Activated T-helper 9 cell treated with anti-CD3 and anti-CD28 coated beads, Interleukin-2, amount 50 U/mL, for 16 hours (primary cell): Measurements from ENCODE around the gene CELF1.

Source experiments
- DNase-seq: peaks from one replicate; pipeline ENCODE4 v3.0.0-alpha.2; 2020; ENCODE audit warnings: low read depth

Gene CELF1

GRCh38 chr11:47509077-47509536 lies 43.8 kb downstream of the CELF1 start:
- no peak for DNase-seq

- no peak for DNase-seq
Observed at GRCh38 chr11:47508240-47508957, 44.5 kb downstream of the CELF1 start.

GRCh38 chr11:47507563-47508239 lies 45.2 kb downstream of the CELF1 start:
- no peak for DNase-seq

GRCh38 chr11:47506795-47507562 lies 46.0 kb downstream of the CELF1 start:
- DNase-seq, result no peak

GRCh38 chr11:47506373-47506772 lies 46.6 kb downstream of the CELF1 start:
- DNase-seq, result no peak

GRCh38 chr11:47504910-47505309 lies 48.0 kb downstream of the CELF1 start:
- DNase-seq, result no peak

- no peak for DNase-seq
Observed at GRCh38 chr11:47503227-47503626, 49.7 kb downstream of the CELF1 start.

GRCh38 chr11:47502767-47503166 lies 50.2 kb downstream of the CELF1 start:
- no peak for DNase-seq

GRCh38 chr11:47501101-47501500 lies 51.8 kb downstream of the CELF1 start:
- DNase-seq, result no peak

GRCh38 chr11:47500121-47500520 lies 52.8 kb downstream of the CELF1 start:
- DNase-seq, result no peak

- DNase-seq, result no peak
Observed at GRCh38 chr11:47499614-47500013, 53.3 kb downstream of the CELF1 start.

- no peak for DNase-seq
Observed at GRCh38 chr11:47499161-47499560, 53.8 kb downstream of the CELF1 start.

GRCh38 chr11:47498584-47499152 lies 54.3 kb downstream of the CELF1 start:
- no peak for DNase-seq

GRCh38 chr11:47498149-47498548 lies 54.8 kb downstream of the CELF1 start:
- DNase-seq, result no peak

GRCh38 chr11:47496808-47497207 lies 56.1 kb downstream of the CELF1 start:
- no peak for DNase-seq

GRCh38 chr11:47495856-47496217 lies 57.1 kb downstream of the CELF1 start:
- no peak for DNase-seq

GRCh38 chr11:47495011-47495855 lies 57.7 kb downstream of the CELF1 start:
- DNase-seq, result no peak

- DNase-seq, result no peak
Observed at GRCh38 chr11:47489395-47489755, 63.6 kb downstream of the CELF1 start.

- no peak for DNase-seq
Observed at GRCh38 chr11:47488674-47489394, 64.1 kb downstream of the CELF1 start.

- no peak for DNase-seq
Observed at GRCh38 chr11:47488111-47488510, 64.8 kb downstream of the CELF1 start.

- no peak for DNase-seq
Observed at GRCh38 chr11:47487421-47487820, 65.5 kb downstream of the CELF1 start.
